Cardiac muscle cell (in vitro differentiated cells and primary cell): ENCODE measurements around the gene PERP. TPM values are rescaled to one million over a fixed set of nuclear protein-coding genes. Genes with fewer than 3 reads are reported as not detected.

Source experiments
- DNase-seq, 2 donors: peaks; one replicate each; pipeline versions ENCODE4 v3.0.0 to v3.0.0-alpha.2; 2010 to 2017; ENCODE audit warnings: low read depth in 1 of 2, low spot score in 1 of 2
- H3K27ac ChIP-seq: fragments of 200-600 bp; sonication (generic); 2 replicates; pipeline ENCODE4 v1.5.1; 2016
- H3K27me3 ChIP-seq: fragments of 200-600 bp; sonication (generic); 2 replicates; pipeline ENCODE4 v1.6.0; 2016; ENCODE audit warnings: control low read depth
- H3K36me3 ChIP-seq: fragments of 200-600 bp; sonication (generic); 2 replicates; pipeline ENCODE4 v1.5.1; 2016; ENCODE audit warnings: control low read depth
- H3K4me1 ChIP-seq: fragments of 200-600 bp; sonication (generic); 2 replicates; pipeline ENCODE4 v1.8.1; 2017; ENCODE audit warnings: low read depth, mild to moderate bottlenecking, mixed run types
- H3K4me3 ChIP-seq: fragments of 200-600 bp; sonication (generic); 2 replicates; pipeline ENCODE4 v1.5.1; 2016; ENCODE audit warnings: mild to moderate bottlenecking
- H3K9me3 ChIP-seq: fragments of 200-600 bp; sonication (generic); 2 replicates; pipeline ENCODE4 v1.5.1; 2017; ENCODE audit warnings: low read depth, mild to moderate bottlenecking, control low read depth
- polyA plus RNA-seq: library from polyadenylated mRNA; unstranded; fragments of >200 nt; fragmentation: Nextera tagmentation; extraction: Ambion mirVana; gene quantifications from 2 replicates; pipeline ENCODE4 v1.2.1, GENCODE V29; 2016
- total RNA-seq: library from RNA; depleted of rRNA; stranded (reverse); fragments of >200 nt; gene quantifications from 2 replicates; pipeline ENCODE4 v1.2.3, GENCODE V29; 2016
- TF ChIP-seq, protein P1 (sequence below): IDR thresholded peaks from 2 replicates; pipeline ENCODE4 v1.5.1; 2012; ENCODE audit warnings: low read depth, mild to moderate bottlenecking, low read length

PERP gene
- total and polyA plus RNA-seq, 2 experiments from 2014 or later: 37.2 to 46.7 TPM

DNA sequence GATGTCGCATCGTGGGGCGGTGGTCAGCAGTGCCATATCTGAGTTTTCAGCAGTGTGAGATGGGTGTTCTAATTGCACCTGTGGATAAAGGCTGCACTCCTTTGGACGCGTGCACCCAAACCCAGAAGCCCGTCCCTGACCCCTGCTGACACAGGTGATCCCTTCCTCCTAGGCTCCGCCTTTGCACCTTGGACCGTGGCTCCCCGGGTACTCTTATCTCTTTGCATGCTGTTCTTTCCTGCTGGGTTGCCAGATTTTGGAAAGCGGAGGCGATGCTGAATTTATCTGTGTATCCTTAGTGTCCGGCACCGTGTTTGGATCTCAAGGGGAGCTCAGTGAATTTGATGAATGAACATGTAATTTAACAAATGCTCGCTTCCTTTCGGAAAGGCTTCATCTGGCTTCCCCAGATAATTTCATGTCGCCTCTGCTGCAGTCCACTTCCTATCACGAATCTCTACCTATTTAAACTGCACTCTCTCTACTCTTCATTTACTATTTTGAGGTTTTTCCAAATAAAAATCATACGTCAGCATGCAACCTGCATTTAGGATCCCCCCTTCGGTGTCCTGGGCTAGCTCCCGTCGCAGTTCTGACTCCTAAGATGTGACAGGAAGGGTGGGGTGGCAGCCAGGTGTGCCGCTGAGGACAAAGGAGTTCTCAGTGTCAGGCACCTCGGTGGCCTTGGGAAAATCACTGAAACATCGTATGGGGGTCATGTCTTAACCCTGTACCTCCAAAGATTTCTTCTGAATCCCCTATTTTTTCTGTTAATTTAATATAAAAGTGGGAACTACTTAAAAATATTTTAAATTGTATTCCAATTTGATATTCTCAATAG is 753 bp upstream of the PERP start:
- Histone ChIP-seq H3K4me1 (peaks cover 16% of the 10 kb centered on the region), H3K27ac (no peak overlapping the region), H3K9me3 (no peaks in the 10 kb centered on the region), H3K27me3 (no peaks in the 10 kb centered on the region), H3K4me3 (peak overlapping the region; percentile 78), H3K36me3 (no peaks in the 10 kb centered on the region)
- TF ChIP-seq, protein P1, sequence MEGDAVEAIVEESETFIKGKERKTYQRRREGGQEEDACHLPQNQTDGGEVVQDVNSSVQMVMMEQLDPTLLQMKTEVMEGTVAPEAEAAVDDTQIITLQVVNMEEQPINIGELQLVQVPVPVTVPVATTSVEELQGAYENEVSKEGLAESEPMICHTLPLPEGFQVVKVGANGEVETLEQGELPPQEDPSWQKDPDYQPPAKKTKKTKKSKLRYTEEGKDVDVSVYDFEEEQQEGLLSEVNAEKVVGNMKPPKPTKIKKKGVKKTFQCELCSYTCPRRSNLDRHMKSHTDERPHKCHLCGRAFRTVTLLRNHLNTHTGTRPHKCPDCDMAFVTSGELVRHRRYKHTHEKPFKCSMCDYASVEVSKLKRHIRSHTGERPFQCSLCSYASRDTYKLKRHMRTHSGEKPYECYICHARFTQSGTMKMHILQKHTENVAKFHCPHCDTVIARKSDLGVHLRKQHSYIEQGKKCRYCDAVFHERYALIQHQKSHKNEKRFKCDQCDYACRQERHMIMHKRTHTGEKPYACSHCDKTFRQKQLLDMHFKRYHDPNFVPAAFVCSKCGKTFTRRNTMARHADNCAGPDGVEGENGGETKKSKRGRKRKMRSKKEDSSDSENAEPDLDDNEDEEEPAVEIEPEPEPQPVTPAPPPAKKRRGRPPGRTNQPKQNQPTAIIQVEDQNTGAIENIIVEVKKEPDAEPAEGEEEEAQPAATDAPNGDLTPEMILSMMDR: no peak
- DNase-seq: no peak

DNA sequence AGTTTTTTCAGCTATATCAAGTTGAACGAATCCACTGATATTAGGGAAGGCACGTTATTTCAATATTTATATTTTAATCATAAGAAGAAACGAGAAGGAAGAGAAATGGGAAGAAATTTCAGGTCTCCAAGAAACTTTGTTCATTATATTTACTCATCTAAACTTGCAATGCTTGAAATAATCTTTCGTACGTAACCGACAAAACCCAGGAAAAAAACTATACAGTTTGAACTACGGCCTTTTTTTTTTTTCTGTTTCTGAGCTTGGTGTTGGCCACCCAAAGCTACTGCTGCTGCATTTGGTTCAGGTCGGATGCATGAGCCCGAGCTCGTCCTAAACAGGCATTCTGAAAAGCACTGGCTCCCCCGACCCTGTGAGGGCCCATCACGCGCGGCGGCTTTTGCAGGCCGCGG is 548 bp downstream of the PERP start:
- Histone ChIP-seq H3K27ac (peak overlapping the region; percentile 70), H3K4me3 (peak overlapping the region; percentile 78), H3K27me3 (no peaks in the 10 kb centered on the region), H3K9me3 (no peaks in the 10 kb centered on the region), H3K36me3 (no peaks in the 10 kb centered on the region), H3K4me1 (peaks cover 16% of the 10 kb centered on the region)
- DNase-seq: no peak
- TF ChIP-seq, protein P1: no peak

DNA sequence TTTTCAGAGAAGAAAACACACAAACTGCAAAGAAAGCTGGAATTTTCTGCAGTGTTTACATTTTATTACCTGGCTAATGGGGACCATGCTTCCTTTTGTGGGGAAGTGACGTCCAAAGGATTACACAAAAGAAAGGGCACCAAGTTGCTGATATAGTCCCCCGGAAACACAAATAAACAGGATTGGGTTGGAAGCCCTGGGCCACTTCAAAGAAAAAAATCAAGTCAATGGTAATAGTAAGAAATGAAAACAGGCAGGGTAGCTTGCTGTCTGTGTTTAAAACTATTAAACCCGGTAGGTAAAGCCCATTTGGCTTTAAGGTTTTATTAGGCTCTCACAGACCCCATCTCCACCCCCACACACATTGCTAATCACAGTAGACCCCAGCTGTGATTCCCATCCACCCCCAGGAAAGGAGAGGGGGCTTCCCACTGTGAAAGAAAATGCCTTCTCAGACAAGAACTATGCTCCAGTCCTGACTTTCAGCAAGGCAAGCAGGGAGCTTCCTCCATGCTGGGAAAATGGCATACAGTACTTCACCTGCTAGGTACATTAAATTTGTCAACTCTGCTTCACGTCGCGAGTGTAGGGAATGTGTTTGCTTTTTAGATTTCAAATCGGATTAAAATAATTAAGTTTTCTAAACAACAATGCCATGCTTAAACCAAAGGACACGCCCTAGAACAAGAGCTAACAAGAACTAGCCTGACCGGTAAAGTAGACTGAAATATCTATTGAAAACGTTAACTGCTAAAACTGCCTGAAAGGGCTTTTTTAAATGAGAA is 1.1 kb downstream of the PERP start:
- TF ChIP-seq, protein P1: no peak
- peak overlapping the region; percentile 78 for H3K4me3 ChIP-seq
- H3K27ac ChIP-seq: peak overlapping the region; percentile 70
- H3K4me1 ChIP-seq: peaks cover 16% of the 10 kb centered on the region
- DNase-seq: peak in 1 of 2 donors; percentile 27
- H3K27me3 ChIP-seq: no peaks in the 10 kb centered on the region
- H3K36me3 ChIP-seq: no peaks in the 10 kb centered on the region
- no peaks in the 10 kb centered on the region for H3K9me3 ChIP-seq

DNA sequence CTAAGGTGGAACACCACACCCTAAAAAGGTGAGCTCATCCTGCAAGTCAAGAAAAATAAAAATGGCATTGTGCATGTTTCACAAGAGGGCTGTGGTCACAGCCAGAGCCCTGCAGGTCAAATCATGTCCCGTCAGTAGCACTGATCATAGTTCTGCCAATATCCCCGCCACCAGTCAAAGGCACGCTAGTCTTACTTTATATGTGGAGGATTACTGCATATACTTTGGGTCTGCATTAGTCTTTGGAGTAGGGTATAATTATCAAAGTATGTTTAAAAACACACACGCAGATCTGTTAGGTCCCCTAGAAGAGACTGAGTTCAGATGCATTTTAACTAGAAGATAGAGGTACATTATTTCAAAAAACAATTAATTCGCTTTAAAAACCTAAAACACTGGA is 1.8 kb downstream of the PERP start:
- no peaks in the 10 kb centered on the region for H3K36me3 ChIP-seq
- DNase-seq: no peak
- TF ChIP-seq, protein P1: no peak
- peaks cover 16% of the 10 kb centered on the region for H3K4me1 ChIP-seq
- no peaks in the 10 kb centered on the region for H3K9me3 ChIP-seq
- H3K27me3 ChIP-seq: no peaks in the 10 kb centered on the region
- peak overlapping the region; percentile 78 for H3K4me3 ChIP-seq
- peak overlapping the region; percentile 70 for H3K27ac ChIP-seq

DNA sequence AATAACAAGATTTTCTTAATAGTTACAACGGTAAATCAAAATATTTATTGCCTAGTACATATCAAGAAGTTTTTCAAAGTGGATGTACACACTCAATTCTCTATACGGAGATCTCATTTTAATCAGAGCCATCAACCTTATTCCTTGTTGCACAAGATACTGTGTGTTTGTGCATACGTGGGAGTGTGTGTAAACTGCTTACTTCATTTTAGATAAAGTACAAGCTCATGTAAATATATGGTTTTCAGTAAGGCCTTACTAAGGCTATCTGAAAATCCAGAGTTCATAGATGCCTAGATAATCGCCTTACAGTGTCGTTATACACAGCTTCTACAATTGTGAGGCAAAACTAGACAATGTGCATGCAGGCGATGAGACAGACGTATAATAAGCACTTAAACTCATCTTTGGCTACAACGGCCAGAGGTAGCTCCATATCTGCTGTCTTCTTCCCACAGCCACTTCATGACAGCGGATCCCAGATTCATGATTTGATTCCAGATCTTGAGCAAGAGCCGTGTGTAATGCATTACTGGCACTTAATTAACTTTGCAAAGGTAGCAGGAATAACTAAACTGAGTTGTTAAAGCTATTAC is 2.5 kb downstream of the PERP start:
- H3K27ac ChIP-seq: no peak overlapping the region
- H3K4me1 ChIP-seq: peaks cover 16% of the 10 kb centered on the region
- no peaks in the 10 kb centered on the region for H3K36me3 ChIP-seq
- H3K4me3 ChIP-seq: no peak overlapping the region
- H3K9me3 ChIP-seq: no peaks in the 10 kb centered on the region
- no peaks in the 10 kb centered on the region for H3K27me3 ChIP-seq
- no peak for DNase-seq
- TF ChIP-seq, protein P1: no peak
